ENCODE data around the gene CABP5. TPM values are rescaled to one million over a fixed set of nuclear protein-coding genes. Genes with fewer than 3 reads are reported as not detected.

CABP5 gene
- total RNA-seq, 1 experiment from 2014 or later = not detected

DNA sequence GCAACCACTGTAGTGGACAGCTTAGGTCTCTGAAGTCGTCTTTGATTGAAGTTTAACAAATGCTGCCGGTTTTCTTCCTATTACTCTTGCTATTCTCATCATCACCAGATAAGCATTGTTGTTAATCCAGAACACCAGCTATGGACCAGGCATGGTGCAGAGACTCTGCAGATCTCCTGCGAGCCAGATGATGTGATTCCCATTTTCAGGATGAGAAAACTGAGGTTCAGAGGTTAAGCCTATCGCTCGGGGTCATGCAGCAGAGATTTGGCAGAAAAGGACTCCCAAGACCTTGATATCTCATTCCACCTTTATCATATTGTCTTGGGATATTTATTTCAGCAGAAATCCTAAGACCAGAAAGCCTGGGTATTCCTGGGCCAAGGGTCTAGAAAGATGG lies 16.5 kb upstream of the CABP5 start:
- no TSS peak for BruUV-seq (replicated peaks)
- Histone ChIP-seq H3K36me3 (ENCODE audit: insufficient read depth, low read length, poor library complexity, severe bottlenecking) (no peaks in the 10 kb centered on the region), H3K27me3 (replicated peaks; ENCODE audit: insufficient read depth, low read depth, low read length, poor library complexity) (no peaks in the 10 kb centered on the region), H3K4me1 (ENCODE audit: insufficient read depth, low read length, poor library complexity, severe bottlenecking) (no peaks in the 10 kb centered on the region), H3K9me3 (ENCODE audit: low read depth, low read length, poor library complexity, severe bottlenecking) (no peaks in the 10 kb centered on the region), H3K4me3 (ENCODE audit: low read depth, low read length, poor library complexity, severe bottlenecking) (no peak overlapping the region), H3K27ac (ENCODE audit: low read depth, low read length, poor library complexity, severe bottlenecking) (no peak overlapping the region)
- ChIA-PET POLR2A (ENCODE audit: low non-redundant PET) (no interaction called here), CTCF (interaction anchor here (0.5 to 0.7 kb wide), 2 partner anchors 43 to 55 kb away, joined by 3 to 9 read pairs; no protein-coding TSS in a partner anchor)
- no peak for DNase-seq (ENCODE audit: low spot score)
- intact Hi-C loops (cut with micrococcal nuclease; ENCODE audit: unreplicated experiment) = no loop called here
- TF ChIP-seq EZH2 (IDR thresholded peaks at IDR 0.05; ENCODE audit: borderline replicate concordance, low read depth, low read length, poor library complexity, severe bottlenecking) = no peak
- TF ChIP-seq, protein P1, sequence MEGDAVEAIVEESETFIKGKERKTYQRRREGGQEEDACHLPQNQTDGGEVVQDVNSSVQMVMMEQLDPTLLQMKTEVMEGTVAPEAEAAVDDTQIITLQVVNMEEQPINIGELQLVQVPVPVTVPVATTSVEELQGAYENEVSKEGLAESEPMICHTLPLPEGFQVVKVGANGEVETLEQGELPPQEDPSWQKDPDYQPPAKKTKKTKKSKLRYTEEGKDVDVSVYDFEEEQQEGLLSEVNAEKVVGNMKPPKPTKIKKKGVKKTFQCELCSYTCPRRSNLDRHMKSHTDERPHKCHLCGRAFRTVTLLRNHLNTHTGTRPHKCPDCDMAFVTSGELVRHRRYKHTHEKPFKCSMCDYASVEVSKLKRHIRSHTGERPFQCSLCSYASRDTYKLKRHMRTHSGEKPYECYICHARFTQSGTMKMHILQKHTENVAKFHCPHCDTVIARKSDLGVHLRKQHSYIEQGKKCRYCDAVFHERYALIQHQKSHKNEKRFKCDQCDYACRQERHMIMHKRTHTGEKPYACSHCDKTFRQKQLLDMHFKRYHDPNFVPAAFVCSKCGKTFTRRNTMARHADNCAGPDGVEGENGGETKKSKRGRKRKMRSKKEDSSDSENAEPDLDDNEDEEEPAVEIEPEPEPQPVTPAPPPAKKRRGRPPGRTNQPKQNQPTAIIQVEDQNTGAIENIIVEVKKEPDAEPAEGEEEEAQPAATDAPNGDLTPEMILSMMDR (conservative IDR thresholded peaks at IDR 0.05; ENCODE audit: low read depth, low read length) = no peak

DNA sequence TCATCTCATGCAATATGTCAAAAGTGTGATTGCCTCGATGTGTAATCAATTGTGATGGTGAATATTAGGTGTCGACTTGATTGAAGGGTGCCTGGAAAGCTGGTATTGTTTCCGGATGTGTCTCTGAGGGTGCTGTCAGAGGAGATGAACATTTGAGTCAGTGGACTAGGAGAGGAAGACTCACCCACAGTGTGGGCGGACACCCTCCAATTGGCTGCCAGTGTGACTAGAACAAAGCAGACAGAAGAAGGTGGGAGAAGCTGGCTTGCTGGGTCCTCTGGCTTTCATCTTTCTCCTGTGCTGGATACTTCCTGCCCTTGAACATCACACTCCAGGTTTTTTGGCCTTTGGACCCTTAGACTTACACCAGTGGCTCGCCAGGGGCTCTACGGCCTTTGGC lies 15.5 kb upstream of the CABP5 start:
- H3K36me3 ChIP-seq (ENCODE audit: insufficient read depth, low read length, poor library complexity, severe bottlenecking) = no peaks in the 10 kb centered on the region
- no peak overlapping the region for H3K27ac ChIP-seq (ENCODE audit: low read depth, low read length, poor library complexity, severe bottlenecking)
- intact Hi-C loops (cut with micrococcal nuclease; ENCODE audit: unreplicated experiment) = no loop called here
- TF ChIP-seq, protein P1 (conservative IDR thresholded peaks at IDR 0.05; ENCODE audit: low read depth, low read length) = no peak
- TF ChIP-seq EZH2 (IDR thresholded peaks at IDR 0.05; ENCODE audit: borderline replicate concordance, low read depth, low read length, poor library complexity, severe bottlenecking) = no peak
- no peaks in the 10 kb centered on the region for H3K4me1 ChIP-seq (ENCODE audit: insufficient read depth, low read length, poor library complexity, severe bottlenecking)
- DNase-seq (ENCODE audit: low spot score) = no peak
- ChIA-PET CTCF (interaction anchor here (0.6 kb wide), 1 partner anchor 268 kb away, joined by 4 read pairs; no protein-coding TSS in a partner anchor), POLR2A (ENCODE audit: low non-redundant PET) (no interaction called here)
- BruUV-seq (replicated peaks) = no TSS peak
- no peaks in the 10 kb centered on the region for H3K27me3 ChIP-seq (replicated peaks; ENCODE audit: insufficient read depth, low read depth, low read length, poor library complexity)
- no peak overlapping the region for H3K4me3 ChIP-seq (ENCODE audit: low read depth, low read length, poor library complexity, severe bottlenecking)
- no peaks in the 10 kb centered on the region for H3K9me3 ChIP-seq (ENCODE audit: low read depth, low read length, poor library complexity, severe bottlenecking)

DNA sequence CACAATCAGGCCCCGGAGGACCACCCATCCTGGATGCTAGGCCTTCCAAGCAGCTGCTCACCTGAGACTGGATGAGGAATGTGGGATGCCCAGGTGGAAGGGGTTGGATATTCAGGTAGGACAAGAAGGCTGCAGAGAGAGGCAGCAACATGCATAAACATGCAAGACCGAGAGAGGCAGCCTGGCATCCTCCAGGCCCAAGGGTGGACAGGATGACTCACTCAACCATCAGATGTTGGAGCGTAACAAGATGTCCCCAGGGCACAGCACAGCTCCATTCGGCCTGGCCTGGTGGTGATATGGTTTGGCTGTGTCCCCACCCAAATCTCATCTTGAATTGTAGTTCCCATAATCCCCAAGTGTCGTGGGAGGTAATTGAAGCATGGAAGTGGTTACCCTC lies 10.0 kb upstream of the CABP5 start:
- H3K9me3 ChIP-seq (ENCODE audit: low read depth, low read length, poor library complexity, severe bottlenecking) = no peaks in the 10 kb centered on the region
- no peaks in the 10 kb centered on the region for H3K36me3 ChIP-seq (ENCODE audit: insufficient read depth, low read length, poor library complexity, severe bottlenecking)
- ChIA-PET CTCF (no interaction called here), POLR2A (ENCODE audit: low non-redundant PET) (no interaction called here)
- DNase-seq (ENCODE audit: low spot score) = no peak
- intact Hi-C loops (cut with micrococcal nuclease; ENCODE audit: unreplicated experiment) = no loop called here
- no peaks in the 10 kb centered on the region for H3K4me1 ChIP-seq (ENCODE audit: insufficient read depth, low read length, poor library complexity, severe bottlenecking)
- H3K27ac ChIP-seq (ENCODE audit: low read depth, low read length, poor library complexity, severe bottlenecking) = no peak overlapping the region
- TF ChIP-seq EZH2 (IDR thresholded peaks at IDR 0.05; ENCODE audit: borderline replicate concordance, low read depth, low read length, poor library complexity, severe bottlenecking) = no peak
- TF ChIP-seq, protein P1 (conservative IDR thresholded peaks at IDR 0.05; ENCODE audit: low read depth, low read length) = no peak
- no peaks in the 10 kb centered on the region for H3K27me3 ChIP-seq (replicated peaks; ENCODE audit: insufficient read depth, low read depth, low read length, poor library complexity)
- no TSS peak for BruUV-seq (replicated peaks)
- no peak overlapping the region for H3K4me3 ChIP-seq (ENCODE audit: low read depth, low read length, poor library complexity, severe bottlenecking)

Measured in A673 (cell line).